ENCODE data around the gene PLA2G15.

The PLA2G15 gene

DNA sequence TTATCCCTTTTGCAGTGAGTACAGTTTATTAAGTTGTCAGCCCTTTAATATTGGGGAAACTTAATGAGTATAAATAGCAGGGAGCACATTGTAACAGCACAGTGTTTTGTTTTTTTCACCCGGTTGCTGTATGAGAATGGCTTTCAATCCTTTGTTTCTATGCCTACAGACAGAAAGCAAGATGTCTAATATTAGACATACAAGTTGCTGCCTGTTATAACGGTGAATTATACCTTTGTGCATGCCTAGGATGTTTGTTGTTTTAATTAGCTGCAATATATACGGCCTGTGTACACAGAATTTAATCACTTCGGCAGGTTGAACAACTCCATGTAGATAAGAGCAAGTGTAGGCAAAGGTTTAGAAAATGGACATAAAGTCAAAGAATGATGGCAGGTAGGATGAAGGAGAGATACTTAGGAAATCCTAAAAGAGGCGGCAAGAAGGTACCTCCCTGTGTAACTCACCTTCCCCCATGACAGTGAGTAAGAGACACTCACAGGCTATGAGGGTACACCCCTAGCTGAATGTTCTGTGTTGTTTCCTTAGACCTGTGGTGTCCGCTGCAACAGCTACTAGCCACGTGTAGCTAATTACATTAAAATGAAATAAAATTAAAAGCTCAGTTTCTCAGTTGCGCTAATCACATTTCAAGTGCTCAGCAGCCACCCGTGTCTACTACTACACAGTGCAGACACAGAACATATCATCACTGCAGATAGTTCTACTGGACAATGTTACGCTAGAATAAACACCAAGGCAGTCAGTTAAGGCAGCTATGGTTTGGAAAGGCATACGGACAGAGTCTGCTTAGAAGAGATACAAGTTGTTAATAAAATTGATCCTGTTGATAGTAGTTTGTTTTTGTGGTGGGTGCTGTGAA lies 54.6 kb downstream of the PLA2G15 start:
- DNase-seq: no peak

DNA sequence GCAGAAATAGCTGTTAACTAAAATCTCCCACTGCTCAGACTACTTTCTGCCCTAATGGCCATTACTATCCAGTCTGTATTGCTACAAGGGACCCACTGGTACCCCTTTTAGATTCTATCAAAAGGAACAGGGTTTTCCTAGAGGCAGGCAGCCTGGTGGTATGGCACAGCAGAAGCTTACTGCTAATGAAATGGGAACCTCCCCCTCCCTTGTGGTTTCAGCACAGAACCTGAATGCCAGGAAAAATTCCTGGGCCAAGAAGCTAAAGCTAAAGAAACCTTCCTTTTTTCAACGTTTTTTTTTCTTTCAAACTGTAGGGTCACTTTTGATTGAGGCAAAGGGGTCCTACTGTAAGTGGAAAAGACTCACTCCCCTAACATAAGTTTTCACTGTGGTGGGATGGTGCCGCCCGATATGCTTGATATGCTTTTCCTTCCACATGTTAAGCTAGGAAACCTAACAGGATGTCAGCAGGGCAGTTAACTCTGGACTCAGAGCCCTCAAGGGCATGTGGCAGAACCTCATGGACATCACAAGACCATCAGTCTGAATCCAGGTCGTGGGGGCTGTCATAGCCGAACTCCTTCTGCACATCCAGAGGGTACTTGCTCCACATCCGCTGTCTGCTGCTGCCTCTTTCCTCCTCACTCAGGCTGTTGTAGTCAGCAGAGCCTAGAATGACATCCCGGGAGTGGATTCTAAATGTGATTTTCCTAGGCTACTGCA lies 55.7 kb downstream of the PLA2G15 start:
- no peak for DNase-seq

DNA sequence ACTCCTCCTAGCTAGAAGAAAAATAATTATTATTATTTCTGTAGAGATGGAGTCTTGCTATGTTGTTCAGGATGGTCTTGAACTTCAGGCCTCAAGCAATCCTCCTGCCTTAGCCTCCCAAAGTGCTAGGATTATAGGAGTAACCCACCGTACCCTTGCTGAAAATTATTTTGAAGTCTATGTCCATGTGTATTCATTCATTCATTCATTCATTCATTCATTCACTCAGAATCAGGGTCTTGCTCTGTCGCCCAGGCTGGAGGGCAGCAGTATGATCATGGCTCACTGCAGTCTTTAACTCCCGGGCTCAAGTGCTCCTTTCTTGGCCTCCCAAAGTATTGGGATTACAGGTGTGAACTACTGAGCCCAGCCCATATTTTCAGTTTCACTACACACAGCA lies 61.5 kb downstream of the PLA2G15 start:
- DNase-seq: no peak

DNA sequence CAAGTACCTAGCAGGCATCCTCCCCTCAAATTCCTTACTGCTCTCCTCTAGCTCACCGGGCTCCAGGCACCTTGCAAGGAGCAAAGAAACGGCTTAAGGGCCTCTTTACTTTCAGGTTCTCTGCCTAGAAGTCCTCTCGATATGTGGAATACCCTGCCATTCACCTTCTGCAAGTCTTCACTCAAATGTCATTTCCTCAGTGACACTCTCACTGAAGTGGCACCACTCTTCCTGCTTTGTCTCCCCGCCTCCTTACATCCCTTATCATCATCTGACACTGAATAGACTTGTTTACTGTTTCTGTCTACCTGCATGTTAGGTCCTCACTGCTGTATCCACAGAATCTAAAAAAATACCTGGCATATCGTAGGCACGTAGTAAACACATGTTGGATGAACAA lies 64.6 kb downstream of the PLA2G15 start:
- DNase-seq: no peak

DNA sequence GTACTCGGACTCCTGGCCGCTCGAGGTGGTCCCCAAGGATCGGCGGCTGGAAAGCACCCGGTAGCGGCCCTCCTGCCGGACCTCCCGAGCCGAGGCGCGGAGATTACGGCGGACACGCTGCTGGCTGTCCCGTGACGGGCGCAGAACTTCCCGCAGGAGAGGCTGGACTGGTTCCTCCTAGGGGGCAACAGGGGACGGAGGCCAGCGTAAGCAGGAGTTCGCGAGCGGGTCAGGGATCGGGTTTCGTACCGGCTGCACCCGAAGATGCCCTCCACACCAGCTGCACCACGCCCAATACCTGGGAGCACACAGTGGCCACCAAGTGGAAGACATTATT lies 65.2 kb downstream of the PLA2G15 start:
- DNase-seq: no peak
